Measurements from ENCODE around the gene PGRMC2. TPM values are rescaled to one million over a fixed set of nuclear protein-coding genes. Genes with fewer than 3 reads are reported as not detected.

PGRMC2 gene
- total RNA-seq, 1 experiment from 2014 or later = 73.1 TPM

- CTCF ChIA-PET = interaction anchor here (1.4 kb wide), 1 partner anchor 22 kb away, joined by 3 read pairs; no protein-coding TSS in a partner anchor
- H3K36me3 Mint-ChIP-seq (ENCODE audit: insufficient read depth, unreplicated experiment) = peaks cover 22% of the 10 kb centered on the region
- Histone ChIP-seq H3K4me1 (peaks cover 34% of the 10 kb centered on the region), H3K9me3 (no peaks in the 10 kb centered on the region; the same call in 1 of the 2 replicates), H3K27me3 (replicated peaks; ENCODE audit: control insufficient read depth, insufficient read depth, low read length) (no peaks in the 10 kb centered on the region), H3K36me3 (ENCODE audit: control insufficient read depth, insufficient read depth, low read length) (no peaks in the 10 kb centered on the region), H3K4me3 (ENCODE audit: low read depth, low read length) (peak overlapping the region; percentile 92)
- H3K4me3 Mint-ChIP-seq (ENCODE audit: unreplicated experiment) = peak overlapping the region; percentile 91
- H3K27me3 Mint-ChIP-seq (ENCODE audit: insufficient read depth, unreplicated experiment) = no peaks in the 10 kb centered on the region
- no TSS peak for BruUV-seq (replicated peaks)
- no peak for TF ChIP-seq CTCF (IDR thresholded peaks at IDR 0.05; ENCODE audit: insufficient read depth in 1 of 2, low read depth in 1 of 2, low read length in 1 of 2, severe bottlenecking in 1 of 2, unreplicated experiment in 1 of 2)
- no peaks in the 10 kb centered on the region for H3K9me3 Mint-ChIP-seq (ENCODE audit: unreplicated experiment)
- POLR2A ChIA-PET = no interaction called here
- DNase-seq = no peak
- H3K27ac Mint-ChIP-seq (ENCODE audit: unreplicated experiment) = peak overlapping the region; percentile 82
- intact Hi-C loops (cut with micrococcal nuclease; ENCODE audit: unreplicated experiment) = loop anchor here (5.0 to 10.0 kb wide), 4 partner anchors 277 to 403 kb away; partner anchors contain the start of genes ABHD18, MFSD8 and PLK4
- H3K4me1 Mint-ChIP-seq (ENCODE audit: low read depth, unreplicated experiment) = peaks cover 29% of the 10 kb centered on the region
These were observed 2.3 kb downstream of the PGRMC2 start for GRCh38 chr4:128285085-128285997.

DNA sequence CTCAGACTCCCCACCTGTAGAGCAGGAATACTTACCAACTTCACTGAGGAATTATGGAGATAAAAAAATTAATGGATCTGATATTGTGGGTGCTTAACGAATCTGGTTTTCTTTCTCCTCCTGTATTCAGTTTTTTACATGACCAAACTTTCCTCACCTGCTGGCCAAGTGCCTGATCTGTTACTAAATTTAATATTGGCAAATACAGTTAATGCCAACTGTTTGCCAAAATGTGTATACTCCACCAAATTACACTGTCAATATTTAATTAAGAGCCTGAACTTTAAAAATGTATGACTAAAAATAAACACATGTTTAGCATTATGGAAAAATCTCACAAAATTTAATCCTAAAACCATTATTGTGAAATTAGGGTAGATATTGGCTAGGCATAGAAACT is 3.3 kb downstream of the PGRMC2 start:
- Histone ChIP-seq H3K36me3 (ENCODE audit: control insufficient read depth, insufficient read depth, low read length) (no peaks in the 10 kb centered on the region), H3K4me1 (peaks cover 27% of the 10 kb centered on the region), H3K4me3 (ENCODE audit: low read depth, low read length) (no peak overlapping the region), H3K27me3 (replicated peaks; ENCODE audit: control insufficient read depth, insufficient read depth, low read length) (no peaks in the 10 kb centered on the region), H3K9me3 (no peaks in the 10 kb centered on the region; the same call in 1 of the 2 replicates)
- BruUV-seq (replicated peaks) = no TSS peak
- Mint-ChIP-seq H3K36me3 (ENCODE audit: insufficient read depth, unreplicated experiment) (peaks cover 24% of the 10 kb centered on the region), H3K4me3 (ENCODE audit: unreplicated experiment) (no peak overlapping the region), H3K9me3 (ENCODE audit: unreplicated experiment) (no peaks in the 10 kb centered on the region), H3K27me3 (ENCODE audit: insufficient read depth, unreplicated experiment) (no peaks in the 10 kb centered on the region), H3K27ac (ENCODE audit: unreplicated experiment) (no peak overlapping the region), H3K4me1 (ENCODE audit: low read depth, unreplicated experiment) (peaks cover 28% of the 10 kb centered on the region)
- CTCF ChIA-PET = no interaction called here
- POLR2A ChIA-PET = no interaction called here
- DNase-seq = no peak
- no peak for TF ChIP-seq CTCF (IDR thresholded peaks at IDR 0.05; ENCODE audit: insufficient read depth in 1 of 2, low read depth in 1 of 2, low read length in 1 of 2, severe bottlenecking in 1 of 2, unreplicated experiment in 1 of 2)
- intact Hi-C loops (cut with micrococcal nuclease; ENCODE audit: unreplicated experiment) = loop anchor here (10.0 kb wide), 1 partner anchor 320 kb away; the partner anchor contains the start of genes ABHD18 and MFSD8

GRCh38 chr4:128283071-128283470 is 4.5 kb downstream of the PGRMC2 start:
- no TSS peak for BruUV-seq (replicated peaks)
- POLR2A ChIA-PET = interaction anchor here (0.7 kb wide), 1 partner anchor 58 kb away, joined by 3 read pairs; no protein-coding TSS in a partner anchor
- no peaks in the 10 kb centered on the region for H3K9me3 Mint-ChIP-seq (ENCODE audit: unreplicated experiment)

More at GRCh38 chr4:128283071-128283470, 4.5 kb downstream of the PGRMC2 start:
- no peak overlapping the region for H3K27ac Mint-ChIP-seq (ENCODE audit: unreplicated experiment)
- Histone ChIP-seq H3K27me3 (replicated peaks; ENCODE audit: control insufficient read depth, insufficient read depth, low read length) (no peaks in the 10 kb centered on the region), H3K9me3 (no peaks in the 10 kb centered on the region; the same call in 1 of the 2 replicates), H3K4me1 (peaks cover 26% of the 10 kb centered on the region), H3K4me3 (ENCODE audit: low read depth, low read length) (no peak overlapping the region), H3K36me3 (ENCODE audit: control insufficient read depth, insufficient read depth, low read length) (no peaks in the 10 kb centered on the region)
- no peaks in the 10 kb centered on the region for H3K27me3 Mint-ChIP-seq (ENCODE audit: insufficient read depth, unreplicated experiment)
- no peak overlapping the region for H3K4me3 Mint-ChIP-seq (ENCODE audit: unreplicated experiment)
- peaks cover 27% of the 10 kb centered on the region for H3K36me3 Mint-ChIP-seq (ENCODE audit: insufficient read depth, unreplicated experiment)
- TF ChIP-seq CTCF (IDR thresholded peaks at IDR 0.05; ENCODE audit: insufficient read depth in 1 of 2, low read depth in 1 of 2, low read length in 1 of 2, severe bottlenecking in 1 of 2, unreplicated experiment in 1 of 2) = no peak
- CTCF ChIA-PET = no interaction called here
- intact Hi-C loops (cut with micrococcal nuclease; ENCODE audit: unreplicated experiment) = loop anchor here (10.0 kb wide), 1 partner anchor 318 kb away; the partner anchor contains the start of genes ABHD18 and MFSD8
- H3K4me1 Mint-ChIP-seq (ENCODE audit: low read depth, unreplicated experiment) = peaks cover 20% of the 10 kb centered on the region
- DNase-seq = no peak

Data from Caco-2 (cell line).